Measurements from ENCODE around the gene NPR1. TPM values are rescaled to one million over a fixed set of nuclear protein-coding genes. Genes with fewer than 3 reads are reported as not detected.

NPR1 gene
- total and polyA plus RNA-seq, 2 of the 4 experiments (the other 2 are of a cell fraction), result 0.02 TPM; not detected in 1

DNA sequence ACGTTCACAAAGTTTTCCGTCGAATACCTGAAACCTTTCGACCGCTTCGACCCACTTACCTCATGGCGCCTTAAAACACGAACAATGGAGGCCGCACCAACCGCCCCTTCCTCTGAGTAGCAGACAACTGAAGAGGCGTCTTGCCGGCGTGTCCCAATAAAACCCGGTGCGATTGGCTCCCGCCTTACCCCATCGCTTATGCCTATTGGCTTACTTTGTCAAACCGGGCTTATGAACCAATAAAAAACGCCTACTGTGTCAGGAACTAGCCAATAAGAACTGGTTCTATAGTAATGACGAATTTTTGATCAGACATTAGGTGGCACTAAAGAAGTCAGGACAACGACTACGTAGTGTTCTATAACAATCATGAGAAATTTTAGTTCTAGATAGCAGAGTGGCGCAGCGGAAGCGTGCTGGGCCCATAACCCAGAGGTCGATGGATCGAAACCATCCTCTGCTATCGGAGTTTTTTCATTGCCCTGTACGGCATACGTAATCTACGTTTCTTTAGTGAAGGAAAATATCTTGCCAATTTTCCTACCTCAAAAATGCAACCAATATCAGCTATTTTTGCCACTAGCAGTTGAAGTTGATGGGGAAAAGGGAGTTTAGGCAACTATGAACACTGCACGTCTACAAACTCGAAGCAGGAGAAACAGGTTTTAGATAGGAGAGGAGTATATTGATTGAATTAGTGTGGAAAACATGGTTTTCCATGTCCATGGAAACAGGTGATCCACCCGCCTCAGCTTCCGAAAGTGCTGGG lies 7.4 kb upstream of the NPR1 start, which contains the start of gene ILF2:
Gene ILF2, minus strand, starts transcription at position 135 of the 769 bp plus-strand sequence. Its CDS starts 71 bp downstream, at position 64.
- peak within 1 kb of the TSS; percentile 71 for H3K23ac ChIP-seq (ENCODE audit: low read depth, low read length)
- TF ChIP-seq, protein P1, sequence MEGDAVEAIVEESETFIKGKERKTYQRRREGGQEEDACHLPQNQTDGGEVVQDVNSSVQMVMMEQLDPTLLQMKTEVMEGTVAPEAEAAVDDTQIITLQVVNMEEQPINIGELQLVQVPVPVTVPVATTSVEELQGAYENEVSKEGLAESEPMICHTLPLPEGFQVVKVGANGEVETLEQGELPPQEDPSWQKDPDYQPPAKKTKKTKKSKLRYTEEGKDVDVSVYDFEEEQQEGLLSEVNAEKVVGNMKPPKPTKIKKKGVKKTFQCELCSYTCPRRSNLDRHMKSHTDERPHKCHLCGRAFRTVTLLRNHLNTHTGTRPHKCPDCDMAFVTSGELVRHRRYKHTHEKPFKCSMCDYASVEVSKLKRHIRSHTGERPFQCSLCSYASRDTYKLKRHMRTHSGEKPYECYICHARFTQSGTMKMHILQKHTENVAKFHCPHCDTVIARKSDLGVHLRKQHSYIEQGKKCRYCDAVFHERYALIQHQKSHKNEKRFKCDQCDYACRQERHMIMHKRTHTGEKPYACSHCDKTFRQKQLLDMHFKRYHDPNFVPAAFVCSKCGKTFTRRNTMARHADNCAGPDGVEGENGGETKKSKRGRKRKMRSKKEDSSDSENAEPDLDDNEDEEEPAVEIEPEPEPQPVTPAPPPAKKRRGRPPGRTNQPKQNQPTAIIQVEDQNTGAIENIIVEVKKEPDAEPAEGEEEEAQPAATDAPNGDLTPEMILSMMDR (conservative IDR thresholded peaks at IDR 0.05; ENCODE audit: low read depth, low read length), result peak; percentile 37
- TF ChIP-seq CHD1 (IDR thresholded peaks at IDR 0.05; ENCODE audit: low read depth, low read length) (peak; percentile 91; the same call in 1 of the 2 replicates), POLR2A (IDR thresholded peaks at IDR 0.05; ENCODE audit: low read depth, low read length) (peak; percentile 97), RFX5 (IDR thresholded peaks at IDR 0.05; ENCODE audit: low read depth, low read length) (peak; percentile 87), MAFK (IDR thresholded peaks at IDR 0.05; ENCODE audit: low read depth, low read length) (no peak), RAD21 (IDR thresholded peaks at IDR 0.05; ENCODE audit: low read length) (no peak), RCOR1 (IDR thresholded peaks at IDR 0.05; ENCODE audit: insufficient replicate concordance, low read length) (no peak), NFE2L2 (IDR thresholded peaks at IDR 0.05; ENCODE audit: low read depth, low read length) (no peak), BHLHE40 (IDR thresholded peaks at IDR 0.05; ENCODE audit: low read depth, low read length) (no peak), FOS (IDR thresholded peaks at IDR 0.05; ENCODE audit: low read depth, low read length) (peak; percentile 97), MAZ (IDR thresholded peaks at IDR 0.05; ENCODE audit: borderline replicate concordance, low read depth, low read length) (0 out of 2 replicates have a peak, but pooled peaks have one; percentile 63), CEBPB (IDR thresholded peaks at IDR 0.05; ENCODE audit: low read depth, low read length) (no peak)
- TF ChIP-seq, protein P2, sequence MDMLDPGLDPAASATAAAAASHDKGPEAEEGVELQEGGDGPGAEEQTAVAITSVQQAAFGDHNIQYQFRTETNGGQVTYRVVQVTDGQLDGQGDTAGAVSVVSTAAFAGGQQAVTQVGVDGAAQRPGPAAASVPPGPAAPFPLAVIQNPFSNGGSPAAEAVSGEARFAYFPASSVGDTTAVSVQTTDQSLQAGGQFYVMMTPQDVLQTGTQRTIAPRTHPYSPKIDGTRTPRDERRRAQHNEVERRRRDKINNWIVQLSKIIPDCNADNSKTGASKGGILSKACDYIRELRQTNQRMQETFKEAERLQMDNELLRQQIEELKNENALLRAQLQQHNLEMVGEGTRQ (IDR thresholded peaks at IDR 0.05; ENCODE audit: low read depth, low read length), result no peak
- TF ChIP-seq, protein P3, sequence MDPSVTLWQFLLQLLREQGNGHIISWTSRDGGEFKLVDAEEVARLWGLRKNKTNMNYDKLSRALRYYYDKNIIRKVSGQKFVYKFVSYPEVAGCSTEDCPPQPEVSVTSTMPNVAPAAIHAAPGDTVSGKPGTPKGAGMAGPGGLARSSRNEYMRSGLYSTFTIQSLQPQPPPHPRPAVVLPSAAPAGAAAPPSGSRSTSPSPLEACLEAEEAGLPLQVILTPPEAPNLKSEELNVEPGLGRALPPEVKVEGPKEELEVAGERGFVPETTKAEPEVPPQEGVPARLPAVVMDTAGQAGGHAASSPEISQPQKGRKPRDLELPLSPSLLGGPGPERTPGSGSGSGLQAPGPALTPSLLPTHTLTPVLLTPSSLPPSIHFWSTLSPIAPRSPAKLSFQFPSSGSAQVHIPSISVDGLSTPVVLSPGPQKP (IDR thresholded peaks at IDR 0.05; ENCODE audit: borderline replicate concordance, low read depth, low read length), result no peak

More for the DNA sequence above, 7.4 kb upstream of the NPR1 start, which contains the start of gene ILF2:
- H3K9me1 ChIP-seq (ENCODE audit: insufficient read depth, low read length), result no peaks in the 10 kb centered on the region
- no TSS peak for BruUV-seq (replicated peaks)
- H4K20me1 ChIP-seq (ENCODE audit: insufficient read depth, low read length), result peaks cover 11% of the 10 kb centered on the region; the same call in 1 of the 2 replicates
- peak; percentile 93 for ATAC-seq (ENCODE audit: low read depth)
- no peaks in the 10 kb centered on the region for H3K27me3 ChIP-seq (ENCODE audit: control insufficient read depth, insufficient read depth, low read length)
- no peak within 1 kb of the TSS for H2BK20ac ChIP-seq (ENCODE audit: low read depth, low read length)
- H2AK5ac ChIP-seq (ENCODE audit: low read depth, low read length), result peak within 1 kb of the TSS; percentile 91
- peak within 1 kb of the TSS; percentile 41 for H4K5ac ChIP-seq (ENCODE audit: low read depth, low read length)
- H3K79me1 ChIP-seq (ENCODE audit: low read depth in 1 of 2, low read length in 2 of 2), result peaks cover 12 to 21% of the 10 kb centered on the region in 2 experiments; a peak in 1 of 4 replicates
- peak within 1 kb of the TSS; percentile 99 for H2AK9ac ChIP-seq (replicated peaks; ENCODE audit: low read depth, low read length, poor library complexity)
- peak within 1 kb of the TSS; percentile 43 to 92 for H4K8ac ChIP-seq (ENCODE audit: low read depth in 2 of 2, low read length in 2 of 2)
- H2BK120ac ChIP-seq (ENCODE audit: low read depth, low read length), result peak within 1 kb of the TSS; percentile 13; the same call in 1 of the 2 replicates
- DNase-seq, result peak; percentile 100
- peak within 1 kb of the TSS; percentile 89 for H3K56ac ChIP-seq (ENCODE audit: extremely low read depth, insufficient read depth, low read length)
- peak within 1 kb of the TSS; percentile 88 for H3K4me2 ChIP-seq (ENCODE audit: low read depth, low read length)
- H3K9ac ChIP-seq (ENCODE audit: low read depth, low read length), result peak within 1 kb of the TSS; percentile 83
- POLR2A ChIA-PET (ENCODE audit: unreplicated experiment), result no interaction called here
- H2BK5ac ChIP-seq (ENCODE audit: low read depth, low read length, poor library complexity, severe bottlenecking), result peak within 1 kb of the TSS; percentile 52
- in situ Hi-C loops (cut with MboI; ENCODE audit: low sequenced_read_pairs) (loop anchor here (10.0 kb wide), 1 partner anchor 304 kb away; the partner anchor contains the start of gene JTB), dilution Hi-C loops (cut with HindIII; ENCODE audit: low sequenced_read_pairs, unreplicated experiment) (no loop called here), intact Hi-C loops (cut with micrococcal nuclease) (loop anchor here (2.0 to 5.0 kb wide), 4 partner anchors 98 to 736 kb away; partner anchors contain the start of gene IL6R)
- H3K9me3 ChIP-seq (ENCODE audit: control insufficient read depth, insufficient read depth, low read length), result no peaks in the 10 kb centered on the region
- peak within 1 kb of the TSS; percentile 11; the same call in 1 of the 2 replicates for H3K18ac ChIP-seq (ENCODE audit: low read depth, low read length)
- CTCF ChIA-PET, result no interaction called here
- peaks cover 25% of the 10 kb centered on the region for H3K36me3 ChIP-seq (ENCODE audit: control insufficient read depth, insufficient read depth, low read length)
- WGBS, 2 experiments (ENCODE audit: extremely low coverage in 2 of 2, insufficient read length in 1 of 2), result 0% methylated on average over 12 of the region's 35 CpGs; no CpG with 5 or more reads in 1 of the 2 experiments
- H2AFZ ChIP-seq (replicated peaks; ENCODE audit: low read length, poor library complexity), result peak within 1 kb of the TSS; percentile 90
- H4K91ac ChIP-seq (ENCODE audit: insufficient read depth, low read depth, low read length), result peak within 1 kb of the TSS; percentile 86
- H3K14ac ChIP-seq (replicated peaks; ENCODE audit: low read depth, low read length), result peak within 1 kb of the TSS; percentile 93
- H2BK15ac ChIP-seq (ENCODE audit: low read depth, low read length), result no peak within 1 kb of the TSS
- peak within 1 kb of the TSS; percentile 61 for H3K27ac ChIP-seq (ENCODE audit: insufficient read depth, low read length)
- peak within 1 kb of the TSS; percentile 65 for H3K4me3 ChIP-seq (ENCODE audit: insufficient read depth, low read depth, low read length)
- H3K4me1 ChIP-seq (ENCODE audit: control insufficient read depth, insufficient read depth, low read length), result peaks cover 1% of the 10 kb centered on the region; the same call in 1 of the 2 replicates
- peak within 1 kb of the TSS; percentile 87 for H3K4ac ChIP-seq (ENCODE audit: low read depth, low read length)
